Dermis blood vessel endothelial cell (primary cell): ENCODE data around the gene TOGARAM2. TPM values are rescaled to one million over a fixed set of nuclear protein-coding genes. Genes with fewer than 3 reads are reported as not detected.

Experiments used
- DNase-seq: peaks from one replicate; pipeline ENCODE4 v3.0.0; 2010
- total RNA-seq: library from RNA; depleted of rRNA; stranded (reverse); fragments of >200 nt; gene quantifications from 2 replicates; pipeline ENCODE4 v1.2.3, GENCODE V29; 2014

TOGARAM2 gene
- total RNA-seq, 1 donor from 2014 or later, result not detected

DNA sequence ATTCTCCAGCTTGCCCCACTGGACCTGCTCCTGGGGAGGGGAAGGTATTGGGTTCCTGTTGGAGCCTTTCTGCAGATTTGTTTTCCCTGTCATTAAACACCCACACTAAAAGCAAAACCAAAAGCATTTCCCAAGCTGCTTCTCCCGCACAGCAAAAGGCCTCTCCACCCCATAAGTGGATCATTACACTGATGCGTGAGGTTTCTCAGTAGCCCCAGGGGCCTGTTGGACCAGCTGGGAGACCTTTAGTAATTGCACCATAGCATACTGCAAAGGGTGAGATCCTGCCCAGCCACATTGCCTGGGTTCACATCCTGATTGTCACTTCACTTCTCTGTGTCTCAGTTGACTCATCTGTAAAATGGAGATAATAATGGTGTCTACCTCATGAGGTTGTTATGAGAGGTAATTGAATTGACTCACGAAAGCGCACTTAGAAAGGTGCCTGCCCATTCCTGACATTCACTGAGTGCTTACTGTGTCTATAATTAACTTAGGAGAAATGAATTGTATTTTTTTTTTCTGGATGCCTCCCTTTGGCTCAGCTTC is 43.9 kb downstream of the TOGARAM2 start:
- DNase-seq, result no peak

DNA sequence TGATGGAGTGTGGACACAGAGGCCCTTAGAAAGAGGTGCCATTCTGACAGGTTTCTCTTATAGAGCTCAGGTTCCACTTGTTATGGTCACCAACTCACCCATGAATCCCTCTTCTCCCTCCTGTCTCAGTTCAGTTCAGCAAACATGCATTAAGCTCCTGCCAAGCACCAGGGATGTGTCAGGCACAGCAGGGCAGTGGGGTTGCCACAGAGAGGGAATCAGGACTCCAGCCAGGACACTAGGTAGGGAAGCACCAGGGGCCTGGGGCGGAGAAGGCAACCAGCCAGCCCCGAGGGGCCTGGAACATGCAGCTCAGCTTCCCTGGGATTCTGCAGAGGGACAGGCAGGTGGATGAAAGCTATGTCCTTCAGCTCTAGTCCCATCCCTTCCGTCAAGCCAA is 44.6 kb downstream of the TOGARAM2 start:
- DNase-seq, result no peak

DNA sequence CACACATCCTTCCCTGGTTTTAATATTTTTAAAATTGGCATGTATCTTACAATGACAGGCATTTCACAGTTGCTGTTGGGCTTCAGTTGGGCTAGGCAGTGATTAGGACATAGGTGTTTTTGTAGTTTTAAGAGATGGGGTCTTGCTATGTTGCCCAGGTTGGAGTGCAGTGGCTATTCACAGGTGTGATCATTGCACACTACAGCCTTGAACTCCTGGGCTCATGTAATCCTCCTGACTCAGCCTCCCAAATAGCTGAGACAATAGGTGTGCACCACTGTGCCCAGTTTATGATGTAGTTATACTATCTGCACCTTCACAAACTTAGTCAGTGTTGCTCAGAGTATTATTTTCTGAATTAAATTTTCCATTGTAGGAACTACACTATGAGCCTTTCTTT is 49.9 kb downstream of the TOGARAM2 start:
- DNase-seq, result no peak

DNA sequence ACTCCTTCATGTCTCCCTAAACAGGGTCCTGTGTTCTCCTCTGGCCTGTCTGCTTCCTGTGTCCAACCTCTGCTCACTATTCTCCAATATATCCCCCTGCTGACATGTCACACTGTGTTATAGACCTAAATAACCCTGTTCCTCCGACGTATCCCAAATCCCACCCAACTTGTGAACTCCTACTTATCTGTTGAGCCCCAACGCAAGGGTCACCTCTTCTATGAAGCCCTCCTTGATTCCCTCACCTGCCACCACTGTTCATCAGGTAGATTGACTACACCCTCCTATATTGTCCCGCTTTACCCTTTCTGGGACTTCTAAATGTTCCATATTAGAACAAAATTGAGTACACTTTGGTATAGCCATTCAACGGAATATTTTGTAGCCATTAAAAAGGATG is 51.1 kb downstream of the TOGARAM2 start:
- DNase-seq, result no peak

DNA sequence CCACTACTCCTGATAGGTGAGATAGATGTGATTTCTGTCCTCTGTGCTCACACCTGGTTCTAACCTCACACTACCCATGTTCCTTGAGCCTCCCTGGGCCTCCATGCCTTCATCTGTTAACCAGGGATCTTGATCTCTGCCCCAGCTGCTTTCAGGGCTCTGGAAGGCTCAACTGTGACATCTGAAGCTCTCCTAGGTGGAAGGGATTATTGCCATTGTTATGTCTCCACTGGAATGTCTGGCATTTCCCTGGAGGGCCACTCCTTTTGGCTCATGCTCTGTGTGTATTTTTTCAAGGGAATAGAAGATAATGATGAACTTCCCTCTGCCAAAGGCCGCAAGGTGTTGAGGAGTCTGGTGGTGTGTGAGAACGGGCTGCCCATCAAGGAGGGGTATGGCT is 52.1 kb downstream of the TOGARAM2 start:
- DNase-seq, result peak; percentile 50

DNA sequence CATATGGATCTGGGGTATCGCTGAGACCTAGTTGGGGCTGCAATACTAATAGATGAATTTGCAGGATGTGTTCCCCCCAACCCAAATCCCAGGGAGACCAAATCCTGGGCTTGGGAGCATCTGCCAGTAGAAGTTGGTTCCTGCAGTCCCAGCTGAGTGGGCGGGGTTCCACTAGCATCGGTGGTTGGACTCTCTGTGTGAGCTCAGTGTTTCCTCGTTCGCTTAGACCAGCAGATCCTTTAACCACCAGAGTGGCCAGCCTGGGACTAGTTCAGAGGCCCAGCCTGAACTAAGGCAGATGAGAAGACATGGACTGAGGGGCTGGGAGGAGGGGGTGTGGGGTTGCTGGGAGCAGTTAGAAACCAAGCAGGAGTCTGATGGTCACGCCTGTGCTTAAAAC is 52.6 kb downstream of the TOGARAM2 start:
- no peak for DNase-seq

DNA sequence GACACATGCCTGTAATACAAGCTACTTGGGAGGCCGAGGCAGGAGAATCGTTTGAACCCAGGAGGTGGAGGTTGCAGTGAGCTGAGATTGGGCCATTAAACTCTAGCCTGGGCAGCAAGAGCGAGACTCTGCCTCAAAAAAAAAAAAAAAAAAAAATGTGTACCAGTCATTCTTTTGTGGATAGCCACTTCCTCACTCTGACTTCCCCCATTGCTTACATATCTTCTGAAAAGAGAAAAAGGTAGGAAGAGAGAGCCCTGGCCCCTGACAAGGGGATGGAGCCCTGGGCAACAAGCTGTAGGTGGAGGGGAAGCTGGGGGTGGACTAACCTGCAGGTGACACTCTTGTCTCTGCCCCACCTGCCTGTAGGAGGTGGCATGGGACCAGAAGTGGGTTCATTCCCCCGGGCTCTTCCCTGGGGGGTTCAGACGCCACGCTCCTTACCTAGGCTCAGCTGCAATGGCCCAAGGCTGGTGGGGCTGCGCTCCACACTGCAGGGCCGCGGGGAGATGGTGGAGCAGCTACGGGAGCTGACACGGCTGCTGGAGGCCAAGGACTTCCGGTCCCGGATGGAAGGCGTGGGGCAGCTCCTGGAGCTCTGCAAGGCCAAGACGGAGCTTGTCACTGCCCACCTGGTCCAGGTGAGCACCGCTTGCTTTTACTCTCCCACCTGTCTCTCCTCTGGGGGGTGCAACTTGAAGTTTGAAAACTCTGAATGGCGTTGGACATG is 54.1 kb downstream of the TOGARAM2 start:
- no peak for DNase-seq

DNA sequence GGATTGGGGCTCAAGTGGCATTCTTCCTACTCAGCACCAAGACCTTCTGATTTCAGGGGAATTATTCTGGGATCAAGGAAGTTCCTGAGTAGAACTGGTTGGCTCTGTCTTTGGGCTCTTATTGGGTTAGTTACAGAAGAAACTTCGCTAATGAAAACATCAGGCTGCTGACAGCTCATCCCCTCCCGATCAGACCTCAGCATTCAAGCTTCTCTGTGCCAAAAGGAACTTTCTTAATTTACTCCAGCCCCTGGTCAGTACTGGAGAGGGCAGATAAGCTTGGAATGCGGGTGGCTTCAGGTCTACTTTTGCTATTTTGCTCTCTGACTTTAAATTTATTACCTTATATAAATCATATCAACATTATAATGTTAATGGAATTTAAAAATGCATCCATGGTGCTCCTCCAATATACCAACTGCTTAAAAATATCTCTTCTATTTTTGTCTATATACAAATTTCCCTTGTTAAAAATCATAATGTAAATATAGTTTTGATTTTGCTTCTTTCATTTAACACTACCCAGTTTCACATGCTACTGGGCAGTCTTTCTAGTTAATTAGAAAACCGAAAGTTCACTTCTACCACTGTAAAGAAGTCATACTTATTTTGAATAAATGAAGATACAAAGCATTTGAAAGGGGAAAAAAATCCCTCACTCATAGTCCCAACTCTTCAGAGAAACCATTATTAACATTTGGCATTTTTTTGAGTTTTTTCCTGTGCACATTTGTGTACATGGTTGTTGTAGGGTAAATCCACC is 58.8 kb downstream of the TOGARAM2 start:
- DNase-seq, result no peak

DNA sequence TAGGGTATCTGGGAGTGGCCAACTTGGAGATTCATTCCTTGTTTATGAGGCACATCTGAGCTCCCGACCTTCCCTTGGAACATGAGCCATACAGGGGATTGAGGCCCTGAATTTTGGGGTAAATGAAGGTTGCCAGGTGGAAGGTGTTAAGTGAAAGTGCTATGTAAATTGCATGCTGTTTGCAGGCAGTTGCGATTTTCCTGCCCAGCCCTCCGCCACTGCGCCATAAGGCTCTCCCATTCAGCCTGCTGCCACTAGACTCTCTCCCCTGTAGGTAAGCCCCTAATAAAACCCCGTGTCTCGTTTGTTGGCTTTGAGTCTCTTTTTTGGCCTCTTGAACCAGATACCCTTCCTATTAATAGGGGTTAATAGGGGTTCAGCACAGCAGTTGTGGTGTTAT is 59.5 kb downstream of the TOGARAM2 start:
- DNase-seq, result no peak

DNA sequence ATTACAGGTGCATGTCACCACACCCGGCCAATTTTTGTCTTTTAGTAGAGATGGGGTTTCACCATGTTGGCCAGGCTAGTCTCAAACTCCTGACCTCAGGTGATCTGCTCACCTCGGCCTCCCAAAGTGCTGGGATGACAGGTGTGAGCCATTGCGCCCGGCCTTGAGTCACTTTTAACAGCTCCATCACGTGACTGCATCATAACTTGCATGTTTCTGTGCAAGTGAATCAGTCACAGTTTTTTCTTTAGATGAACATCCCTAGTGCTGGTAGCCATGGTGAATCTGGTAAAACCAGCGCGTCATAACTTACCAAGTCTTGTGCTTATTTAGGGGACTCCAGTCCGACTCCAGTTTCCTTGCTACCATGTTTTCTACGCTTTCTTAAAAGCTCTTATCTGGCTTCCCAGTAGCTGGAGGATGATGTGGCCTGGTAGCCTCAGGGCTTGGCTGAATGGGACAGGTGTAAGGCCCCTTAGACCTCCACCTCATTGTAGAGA is 60.1 kb downstream of the TOGARAM2 start:
- no peak for DNase-seq

DNA sequence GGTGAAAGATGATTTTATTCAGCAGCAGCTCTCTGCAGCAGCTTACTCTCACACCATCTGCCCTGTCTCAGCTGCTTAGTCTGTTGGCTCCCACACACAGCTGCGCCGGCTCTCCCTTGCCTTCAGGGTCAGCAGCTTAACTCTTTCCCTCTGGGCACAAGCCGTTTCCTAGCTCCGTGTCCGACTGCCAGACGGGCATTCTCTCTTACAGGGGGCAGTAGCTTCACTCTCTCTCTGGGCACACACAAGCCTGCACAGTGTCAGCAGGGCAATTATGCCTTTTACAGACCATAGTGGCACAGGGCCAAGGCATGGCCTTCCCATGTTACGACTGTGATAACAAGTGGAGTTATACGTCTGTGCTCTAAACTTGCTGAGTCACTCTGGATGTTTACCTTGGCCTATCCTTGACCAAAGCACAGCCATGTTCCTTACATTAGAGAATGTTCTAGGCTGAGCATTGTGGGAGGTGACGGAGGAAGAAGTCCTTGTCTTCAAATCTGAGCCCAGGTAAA is 61.5 kb downstream of the TOGARAM2 start:
- no peak for DNase-seq

DNA sequence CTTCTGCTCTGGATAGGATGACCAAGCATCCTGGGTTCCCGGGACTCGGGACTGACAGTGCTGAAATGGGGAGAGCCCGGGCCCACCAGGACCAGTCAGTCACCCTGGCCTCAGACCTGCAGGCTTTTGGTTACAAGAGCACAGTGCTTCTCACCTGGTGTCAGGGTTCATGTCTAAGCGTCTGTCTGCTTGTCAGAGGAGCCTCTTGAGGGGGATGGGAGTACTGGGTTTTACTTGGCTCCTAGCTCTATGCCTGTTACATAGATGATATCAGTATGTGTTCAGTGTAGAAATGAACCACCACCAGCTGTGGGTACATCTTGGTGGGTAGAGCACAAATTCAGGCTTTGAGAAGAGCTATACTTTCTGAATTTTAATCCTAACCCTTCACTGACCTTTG is 63.4 kb downstream of the TOGARAM2 start:
- no peak for DNase-seq

DNA sequence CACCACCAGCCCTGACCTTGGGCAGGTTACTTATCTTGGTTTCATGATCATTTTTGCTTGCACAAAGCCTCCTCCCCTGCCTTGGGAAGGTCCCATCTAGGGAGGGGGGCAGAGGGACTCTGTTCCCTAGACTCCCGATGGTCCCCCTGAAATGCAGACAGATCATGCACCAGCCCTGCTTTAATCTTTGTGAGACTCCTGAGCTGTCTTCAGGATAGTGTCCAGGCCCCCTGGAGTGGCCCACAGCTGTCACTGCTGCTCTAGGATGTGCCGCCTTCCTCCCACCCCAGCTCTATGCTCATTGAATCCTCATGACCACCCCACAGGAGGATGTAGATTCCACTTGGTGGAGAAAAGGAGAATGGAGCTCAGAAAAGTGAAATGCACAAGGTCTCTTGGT is 65.2 kb downstream of the TOGARAM2 start:
- DNase-seq, result no peak

DNA sequence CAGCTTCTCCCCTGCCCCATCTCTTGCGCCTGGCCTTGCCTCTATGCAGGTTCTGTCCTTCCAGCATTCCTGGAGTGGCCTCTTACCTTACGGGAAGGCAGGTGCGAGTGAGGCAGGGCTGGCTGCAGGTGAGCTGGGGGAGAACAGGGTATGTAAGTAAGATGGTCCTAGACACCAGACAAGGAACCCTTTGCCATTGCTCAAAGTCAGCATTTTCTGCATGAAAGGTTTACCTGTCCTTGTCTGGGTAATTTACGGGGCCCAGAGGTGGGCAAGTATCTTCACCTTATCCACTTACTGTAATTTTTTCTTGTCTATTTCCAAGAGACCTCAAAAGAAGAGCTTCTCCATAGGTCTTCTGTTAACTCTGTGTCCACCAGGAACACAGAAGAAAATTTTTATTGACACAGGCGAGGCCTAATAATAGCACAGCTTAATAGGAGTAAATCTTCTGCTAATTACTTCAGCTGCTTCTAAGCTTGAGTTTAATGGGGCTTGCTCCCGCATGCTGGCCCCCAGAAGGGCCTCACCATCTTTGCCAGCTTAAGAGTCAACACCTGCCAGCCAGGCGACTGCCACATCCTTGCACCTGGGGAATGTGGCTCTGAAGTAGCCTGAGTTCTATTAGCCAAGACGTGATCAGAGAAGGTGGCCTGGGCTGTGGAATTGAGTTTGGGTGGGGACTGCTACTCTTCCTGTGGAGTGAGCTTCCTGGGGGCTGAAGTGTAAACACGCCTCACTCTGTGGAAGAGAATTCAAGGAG is 66.2 kb downstream of the TOGARAM2 start:
- DNase-seq, result no peak

DNA sequence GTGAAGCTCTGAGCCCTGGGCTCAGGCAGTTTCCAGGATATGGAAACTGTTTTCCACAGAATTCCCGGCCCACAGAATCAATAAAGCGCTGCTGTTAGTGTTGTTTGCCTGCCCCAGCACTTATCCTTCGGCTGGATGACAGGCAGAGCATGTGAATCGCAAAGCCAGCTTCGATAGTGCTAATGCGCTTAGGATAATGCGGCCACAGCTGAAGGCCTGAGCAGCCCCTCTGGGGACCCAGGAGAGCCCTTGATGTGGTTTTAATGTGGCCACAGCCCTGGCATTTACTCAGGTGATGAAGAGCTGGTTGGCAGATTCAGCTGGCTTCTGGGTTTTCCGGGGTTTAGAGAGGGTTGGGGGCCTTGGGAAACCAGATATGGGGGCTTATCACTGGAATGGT is 69.5 kb downstream of the TOGARAM2 start:
- no peak for DNase-seq

DNA sequence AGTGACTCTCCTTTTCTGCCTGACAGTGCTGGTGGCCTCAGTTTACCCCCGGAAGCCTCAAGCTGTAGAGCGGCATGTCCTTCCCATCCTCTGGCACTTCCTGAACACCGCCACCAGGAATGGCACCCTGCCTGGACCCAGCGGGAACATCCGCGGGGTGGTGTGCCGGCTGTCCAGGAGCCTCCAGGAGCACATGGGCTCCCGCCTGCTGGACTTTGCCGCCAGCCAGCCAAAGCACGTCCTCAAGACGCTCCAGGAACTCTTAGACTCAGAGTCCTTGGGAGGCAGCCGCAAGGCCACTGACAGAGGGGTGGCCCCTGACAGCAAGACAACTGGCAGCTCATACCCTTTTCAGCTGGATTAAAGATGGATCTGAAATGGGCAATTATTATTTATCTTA is 70.6 kb downstream of the TOGARAM2 start:
- no peak for DNase-seq

DNA sequence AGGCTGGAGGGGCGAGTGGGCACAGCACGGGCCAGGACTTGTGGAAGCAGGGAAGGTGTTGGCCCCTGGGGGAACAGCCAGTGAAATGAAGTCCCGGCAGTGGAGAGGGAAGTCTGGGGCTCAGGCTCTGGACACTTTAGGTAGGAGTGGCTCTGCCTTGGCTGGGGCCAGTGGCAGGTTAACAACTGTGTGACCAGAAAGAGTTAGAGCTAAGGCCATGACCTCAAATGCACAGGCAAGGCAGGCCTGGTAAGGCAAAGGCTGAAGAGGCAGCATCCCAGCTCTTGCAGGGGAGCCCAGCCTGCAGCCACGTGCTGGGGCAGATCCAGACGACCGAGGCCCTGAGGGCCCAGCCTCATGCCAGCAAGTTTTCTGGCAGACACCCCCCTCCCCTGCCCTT is 71.7 kb downstream of the TOGARAM2 start:
- no peak for DNase-seq

DNA sequence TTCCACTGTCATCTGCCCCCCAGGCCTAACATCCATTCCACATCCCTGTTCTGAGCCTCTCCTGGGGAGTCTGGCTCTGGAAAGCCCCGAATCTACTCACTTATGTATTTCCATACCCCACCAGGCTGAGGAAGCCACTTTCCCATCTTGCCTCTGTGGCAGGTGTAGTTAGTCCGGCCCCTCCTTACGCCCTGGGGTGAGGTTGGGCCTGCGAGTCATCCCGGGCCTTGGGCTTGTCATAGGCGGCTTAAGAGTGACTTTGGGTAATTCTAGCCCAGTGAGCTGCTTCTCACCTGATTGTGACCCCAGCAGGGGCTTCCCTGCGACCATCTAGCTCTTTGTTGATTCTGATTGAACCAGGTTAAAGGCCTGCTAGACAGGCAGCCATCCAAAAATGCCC is 72.1 kb downstream of the TOGARAM2 start:
- no peak for DNase-seq

DNA sequence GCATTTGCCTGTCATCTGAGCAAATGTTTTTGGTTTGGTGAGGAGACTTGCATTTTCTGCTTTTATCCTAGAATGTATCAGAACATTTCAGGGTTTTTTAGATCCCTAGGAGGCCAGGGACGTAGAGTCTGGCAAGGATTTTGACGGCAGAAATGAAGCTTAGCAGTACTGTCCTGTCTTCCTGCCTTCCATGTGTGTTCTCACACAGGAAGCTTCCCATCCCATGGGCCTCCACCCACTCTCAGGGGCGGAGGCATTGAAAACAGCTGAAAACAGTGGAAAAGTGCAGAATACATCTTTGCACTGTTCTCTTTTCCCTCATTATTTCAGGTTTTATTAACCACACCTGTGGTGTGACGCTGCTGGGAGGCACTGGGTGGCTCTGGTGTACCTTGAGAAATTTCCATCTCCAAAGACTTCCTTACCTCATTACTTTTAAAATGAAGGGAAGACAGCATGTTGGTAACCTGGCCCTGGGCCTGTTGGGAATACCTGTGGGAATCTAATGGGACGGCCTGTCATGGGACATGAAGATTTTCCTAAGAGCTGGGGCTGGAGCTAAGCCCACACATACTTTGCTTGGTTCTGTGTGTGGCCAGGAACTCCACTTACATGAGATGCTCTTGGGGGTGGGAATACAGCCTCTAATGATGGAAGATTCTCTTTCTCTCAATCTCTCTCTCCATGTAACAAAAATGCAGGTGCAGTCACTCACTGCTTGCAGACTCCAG is 72.7 kb downstream of the TOGARAM2 start:
- no peak for DNase-seq

DNA sequence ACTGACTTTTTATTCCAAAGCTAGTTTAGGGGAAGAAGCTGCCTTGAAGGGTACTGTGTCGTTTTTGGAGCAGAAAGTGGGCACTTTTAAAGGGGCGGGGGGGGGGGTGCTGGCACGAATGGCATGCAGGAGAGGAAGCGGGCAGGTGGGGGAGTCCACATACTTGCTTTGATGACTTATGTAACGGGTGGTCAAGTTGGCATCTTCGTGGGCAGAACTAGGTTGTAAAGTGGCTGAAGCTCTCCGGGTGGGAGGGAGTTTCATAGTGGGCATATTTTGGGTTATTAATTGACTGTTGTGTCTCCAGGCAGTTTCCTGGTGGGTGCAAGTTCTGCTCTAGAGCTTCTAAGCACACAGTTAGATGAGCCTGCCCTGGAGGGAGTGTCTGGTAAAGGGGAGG is 73.3 kb downstream of the TOGARAM2 start:
- DNase-seq, result no peak

DNA sequence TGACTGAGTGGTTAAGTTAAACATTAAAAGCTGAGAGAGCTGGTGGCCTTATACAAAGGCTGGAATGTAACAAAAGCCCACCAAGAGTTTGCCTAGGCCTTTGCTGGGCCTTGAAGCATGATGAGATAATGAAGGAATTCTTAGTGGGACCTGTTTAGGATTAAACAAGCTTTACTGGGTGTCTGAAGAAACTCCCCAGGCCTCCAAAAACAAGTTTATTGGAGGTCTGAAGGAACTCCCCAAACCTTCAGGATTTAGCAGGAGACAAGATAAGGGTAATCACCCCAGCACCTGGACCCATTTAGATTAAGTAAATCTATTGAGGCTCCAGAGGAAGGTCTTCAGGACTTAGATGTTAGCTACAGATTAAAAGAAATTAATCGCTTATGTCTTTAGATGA is 74.5 kb downstream of the TOGARAM2 start:
- no peak for DNase-seq

DNA sequence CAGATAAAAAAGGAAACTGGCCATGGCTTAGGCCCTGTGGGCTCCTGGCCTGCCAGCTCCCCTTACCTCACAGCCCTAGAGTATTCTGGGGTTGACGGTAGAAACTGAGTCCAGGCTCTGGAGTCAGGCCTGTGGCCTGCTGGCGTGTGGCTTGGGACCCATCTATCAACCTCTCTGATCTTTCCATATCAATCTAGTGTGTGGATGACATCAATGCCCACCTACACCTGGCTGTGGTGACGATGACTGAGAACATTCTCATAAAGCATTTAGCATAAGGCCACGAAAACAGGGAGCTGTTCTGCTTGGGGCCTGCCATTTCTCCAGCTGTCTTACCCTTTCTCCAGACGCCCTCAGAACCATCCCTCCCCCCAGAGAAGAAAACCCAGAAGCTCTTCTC is 75.4 kb downstream of the TOGARAM2 start:
- DNase-seq, result no peak
